T-cell (primary cell): Measurements from ENCODE around the gene BPNT1. TPM values are rescaled to one million over a fixed set of nuclear protein-coding genes. Genes with fewer than 3 reads are reported as not detected.

Experiments used
- ATAC-seq, 4 experiments: fragments of 200-7000 bp in 3 of 4; fragments of 150-1000 bp in 1 of 4; cut with Tn5 transposase; replicated peaks in 1 of 4; 1 replicate in 3 of 4; 2 replicates in 1 of 4; pipeline ENCODE4 v1.10.0; 2021; ENCODE audit warnings: moderate library complexity in 3 of 4, mild to moderate bottlenecking in 2 of 4, moderate number of reproducible peaks in 1 of 4
- CTCF ChIA-PET, 2 donors: fragments of 300-600 bp; sonication (Branson Sonifier 250); formaldehyde crosslinking; loops; one replicate each; lab custom pipeline; 2022; ENCODE audit warnings: antibody characterized with exemption in 2 of 2; lab: Charles Lee
- POLR2A ChIA-PET, 2 donors: fragments of 300-600 bp; sonication (Branson Sonifier 250); formaldehyde crosslinking; loops; one replicate each; lab custom pipeline; 2022; ENCODE audit warnings: antibody characterized with exemption in 2 of 2; lab: Charles Lee
- DNase-seq, 35 experiments: peaks; one replicate each; pipeline versions ENCODE4 v3.0.0 to v3.0.0-alpha.2; 2013 to 2023
- H3K27ac ChIP-seq: one replicate; pipeline ENCODE4 v1.5.1; 2013; ENCODE audit warnings: low read length
- H3K27me3 ChIP-seq, 2 experiments: replicated peaks in 1 of 2; 1 replicate in 1 of 2; 2 replicates in 1 of 2; pipeline versions ENCODE4 v1.6.1 to v1.7.0; 2013; ENCODE audit warnings: low read length in 1 of 2, mixed read lengths in 1 of 2; ENCODE audit not compliant: control insufficient read depth in 2 of 2, insufficient read depth in 2 of 2; ENCODE audit errors: extremely low read depth in 1 of 2
- H3K36me3 ChIP-seq, 2 donors: 1 replicate in 1 of 2; 2 replicates in 1 of 2; pipeline versions ENCODE4 v1.6.1 to v1.7.0; 2013; ENCODE audit warnings: low read length in 1 of 2; ENCODE audit not compliant: control insufficient read depth in 2 of 2, insufficient read depth in 1 of 2; ENCODE audit errors: extremely low read depth in 1 of 2
- H3K4me1 ChIP-seq, 2 experiments: 1 replicate in 1 of 2; 2 replicates in 1 of 2; pipeline versions ENCODE4 v1.6.1 to v1.7.0; 2013; ENCODE audit warnings: low read length in 2 of 2, mixed read lengths in 1 of 2; ENCODE audit not compliant: insufficient read depth in 2 of 2, control insufficient read depth in 1 of 2; ENCODE audit errors: extremely low read depth in 1 of 2
- H3K4me3 ChIP-seq, 2 donors: 1 replicate in 1 of 2; 2 replicates in 1 of 2; pipeline versions ENCODE4 v1.5.1 to v1.7.0; 2013; ENCODE audit warnings: mild to moderate bottlenecking in 2 of 2, low read length in 1 of 2, moderate library complexity in 1 of 2; ENCODE audit not compliant: control insufficient read depth in 1 of 2; ENCODE audit errors: extremely low read depth in 1 of 2
- H3K9me3 ChIP-seq: 2 replicates; pipeline ENCODE4 v1.7.0; 2013
- H3K27ac Mint-ChIP-seq, 2 donors: one replicate each; pipeline ENCODE4 v1.8.0; 2020 to 2021; ENCODE audit warnings: mild to moderate bottlenecking in 2 of 2, mixed read lengths in 2 of 2
- H3K27me3 Mint-ChIP-seq, 2 donors: one replicate each; pipeline ENCODE4 v1.8.0; 2021 to 2022; ENCODE audit warnings: mixed read lengths in 2 of 2
- H3K36me3 Mint-ChIP-seq: one replicate; pipeline ENCODE4 v1.8.0; 2021; ENCODE audit warnings: mixed read lengths
- H3K4me1 Mint-ChIP-seq, 3 donors: one replicate each; pipeline ENCODE4 v1.8.0; 2020 to 2022; ENCODE audit warnings: mixed read lengths in 3 of 3, mild to moderate bottlenecking in 1 of 3
- H3K4me3 Mint-ChIP-seq, 3 donors: one replicate each; pipeline ENCODE4 v1.8.0; 2020 to 2022; ENCODE audit warnings: mild to moderate bottlenecking in 3 of 3, mixed read lengths in 3 of 3, moderate library complexity in 3 of 3
- H3K9me3 Mint-ChIP-seq, 3 donors: one replicate each; pipeline ENCODE4 v1.8.0; 2020 to 2022; ENCODE audit warnings: mixed read lengths in 3 of 3
- WGBS: methylation state at CpG from one replicate; pipeline ENCODE4 v1.1.5; 2013; ENCODE audit warnings: missing lambda C conversion rate; ENCODE audit not compliant: insufficient coverage; 5-methylcytosine and 5-hydroxymethylcytosine counted together
- total RNA-seq, 35 experiments: library from RNA in 6 of 35; stranded (reverse) in 6 of 35; fragments of 120-200 nt in 1 of 35; gene quantifications; one replicate each; pipeline versions ENCODE4 v1.2.1 to v1.2.4 and lab custom pipeline; 2013 to 2026

The BPNT1 gene
- total RNA-seq, 5 donors from 2014 or later (not counting 1 experiment from before 2014, with no cell fraction given) = 8.5 to 16.8 (median 14.3) TPM

GRCh38 chr1:220124542-220124941 is 35.0 kb upstream of the BPNT1 start:
- H3K27ac ChIP-seq = no peak overlapping the region
- peaks cover 0 to 4% (median 0%) of the 10 kb centered on the region in 3 donors for H3K9me3 Mint-ChIP-seq
- no peak for DNase-seq
- peak overlapping the region in 1 of 2 donors; percentile 46 for H3K27ac Mint-ChIP-seq
- 86% methylated on average over 1 of the region's 1 CpG for WGBS
- peaks cover 0 to 2% of the 10 kb centered on the region in 2 experiments for H3K4me1 ChIP-seq
- H3K4me3 Mint-ChIP-seq = no peak overlapping the region
- no peak overlapping the region for H3K4me3 ChIP-seq
- H3K4me1 Mint-ChIP-seq = peaks cover 3 to 13% (median 5%) of the 10 kb centered on the region in 3 donors
- H3K36me3 ChIP-seq = peaks cover 7 to 27% of the 10 kb centered on the region in 2 donors
- ATAC-seq = no peak
- no peaks in the 10 kb centered on the region for H3K27me3 ChIP-seq
- no peaks in the 10 kb centered on the region for H3K27me3 Mint-ChIP-seq
- POLR2A ChIA-PET = interaction anchor here in 1 of 2 donors (0.5 to 0.6 kb wide), 2 partner anchors 12 kb away, joined by 4 to 10 read pairs; no protein-coding TSS in a partner anchor
- H3K9me3 ChIP-seq = no peaks in the 10 kb centered on the region
- H3K36me3 Mint-ChIP-seq = peaks cover 39% of the 10 kb centered on the region
- CTCF ChIA-PET = interaction anchor here (0.7 to 2.3 kb wide), 5 partner anchors 11 to 1786 kb away, joined by 3 to 9 read pairs (median 4); no protein-coding TSS in a partner anchor

GRCh38 chr1:220123889-220124288 is 34.3 kb upstream of the BPNT1 start:
- Mint-ChIP-seq H3K4me1 (peaks cover 6 to 13% (median 8%) of the 10 kb centered on the region in 3 donors), H3K9me3 (no peaks in the 10 kb centered on the region), H3K27me3 (no peaks in the 10 kb centered on the region), H3K27ac (no peak overlapping the region), H3K36me3 (peaks cover 37% of the 10 kb centered on the region), H3K4me3 (no peak overlapping the region)
- H3K36me3 ChIP-seq = peaks cover 7 to 26% of the 10 kb centered on the region in 2 donors
- no peaks in the 10 kb centered on the region for H3K27me3 ChIP-seq
- no peak overlapping the region for H3K27ac ChIP-seq
- ATAC-seq (no peak), DNase-seq (peak in 6 of 35 experiments; percentile 1 to 24 (median 4))
- POLR2A ChIA-PET = interaction anchor here in 1 of 2 donors (0.5 kb wide), 1 partner anchor 11 kb away, joined by 4 read pairs; no protein-coding TSS in a partner anchor
- CTCF ChIA-PET = interaction anchor here (0.7 to 2.3 kb wide), 5 partner anchors 11 to 1785 kb away, joined by 3 to 9 read pairs (median 4); no protein-coding TSS in a partner anchor
- no peak overlapping the region for H3K4me3 ChIP-seq
- H3K9me3 ChIP-seq = no peaks in the 10 kb centered on the region
- H3K4me1 ChIP-seq = peaks cover 0 to 2% of the 10 kb centered on the region in 2 experiments

- ATAC-seq (no peak), DNase-seq (no peak)
- POLR2A ChIA-PET = no interaction called here
- Mint-ChIP-seq H3K27me3 (no peaks in the 10 kb centered on the region), H3K4me1 (peaks cover 7 to 13% (median 9%) of the 10 kb centered on the region in 3 donors), H3K27ac (no peak overlapping the region), H3K36me3 (peaks cover 31% of the 10 kb centered on the region), H3K9me3 (no peaks in the 10 kb centered on the region), H3K4me3 (no peak overlapping the region)
- Histone ChIP-seq H3K36me3 (peaks cover 7 to 20% of the 10 kb centered on the region in 2 donors), H3K27me3 (no peaks in the 10 kb centered on the region), H3K27ac (no peak overlapping the region), H3K9me3 (no peaks in the 10 kb centered on the region), H3K4me3 (no peak overlapping the region), H3K4me1 (peaks cover 0 to 2% of the 10 kb centered on the region in 2 experiments)
- CTCF ChIA-PET = no interaction called here
Observed at GRCh38 chr1:220123066-220123465, 33.5 kb upstream of the BPNT1 start.

DNA sequence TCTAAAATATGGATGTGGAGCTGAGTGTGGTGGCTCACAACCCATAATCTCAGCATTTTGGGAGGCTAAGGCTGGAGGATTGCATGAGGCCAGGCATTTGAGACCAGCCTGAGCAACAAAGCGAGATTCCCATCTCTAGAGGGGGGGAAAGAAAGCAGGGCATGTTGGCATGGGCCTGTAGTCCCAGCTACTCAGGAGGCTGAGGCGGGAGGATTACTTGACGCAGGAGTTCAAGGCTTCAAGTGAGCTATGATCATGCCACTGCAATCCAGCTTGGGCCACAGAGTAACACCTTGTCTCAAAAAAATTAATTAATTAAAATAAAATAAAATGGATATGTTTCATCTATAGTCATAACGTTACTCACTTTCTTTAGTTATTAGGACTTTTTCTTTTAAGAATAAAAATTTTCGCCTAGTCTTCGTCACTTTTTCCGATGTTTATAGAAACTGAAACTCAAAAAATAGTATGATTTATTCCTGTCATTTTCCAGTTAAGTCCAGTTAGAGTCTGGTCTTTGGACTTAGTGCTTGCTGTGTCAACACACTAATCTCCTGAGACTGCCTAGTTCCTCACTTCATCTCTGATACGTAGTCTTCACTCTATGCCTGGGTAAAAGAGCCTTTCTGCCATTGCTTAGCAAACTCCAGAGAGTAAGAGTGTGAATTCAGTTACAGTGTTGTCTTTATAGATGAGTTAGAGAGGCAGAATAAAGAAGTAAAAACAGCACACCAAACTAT is 32.4 kb upstream of the BPNT1 start:
- H3K4me1 Mint-ChIP-seq = peaks cover 7 to 13% (median 9%) of the 10 kb centered on the region in 3 donors
- H3K9me3 Mint-ChIP-seq = no peaks in the 10 kb centered on the region
- no peak overlapping the region for H3K4me3 Mint-ChIP-seq
- H3K27ac ChIP-seq = no peak overlapping the region
- DNase-seq (no peak), ATAC-seq (no peak)
- H3K27me3 Mint-ChIP-seq = no peaks in the 10 kb centered on the region
- no peak overlapping the region for H3K27ac Mint-ChIP-seq
- POLR2A ChIA-PET = no interaction called here
- no peak overlapping the region for H3K4me3 ChIP-seq
- no peaks in the 10 kb centered on the region for H3K9me3 ChIP-seq
- 100% methylated on average over 1 of the region's 8 CpGs for WGBS
- peaks cover 28% of the 10 kb centered on the region for H3K36me3 Mint-ChIP-seq
- CTCF ChIA-PET = interaction anchor here (0.6 to 1.4 kb wide), 6 partner anchors 15 to 175 kb away, joined by 3 to 4 read pairs (median 3); partner anchors contain the start of gene IARS2 (in 1 of the 2)
- H3K27me3 ChIP-seq = no peaks in the 10 kb centered on the region
- H3K36me3 ChIP-seq = peaks cover 7 to 13% of the 10 kb centered on the region in 2 donors
- peaks cover 0 to 2% of the 10 kb centered on the region in 2 experiments for H3K4me1 ChIP-seq

- Histone ChIP-seq H3K27me3 (no peaks in the 10 kb centered on the region), H3K36me3 (peaks cover 7 to 32% of the 10 kb centered on the region in 2 donors), H3K4me3 (no peak overlapping the region), H3K27ac (no peak overlapping the region), H3K4me1 (peaks cover 0 to 2% of the 10 kb centered on the region in 2 experiments), H3K9me3 (no peaks in the 10 kb centered on the region)
- CTCF ChIA-PET = no interaction called here
- no peak for DNase-seq
- H3K9me3 Mint-ChIP-seq = no peaks in the 10 kb centered on the region
- POLR2A ChIA-PET = no interaction called here
- no peaks in the 10 kb centered on the region for H3K27me3 Mint-ChIP-seq
- WGBS = 100% methylated on average over 5 of the region's 6 CpGs
- no peak overlapping the region for H3K4me3 Mint-ChIP-seq
- no peak overlapping the region for H3K27ac Mint-ChIP-seq
- H3K36me3 Mint-ChIP-seq = peaks cover 20% of the 10 kb centered on the region
- no peak for ATAC-seq
- peaks cover 6 to 10% (median 8%) of the 10 kb centered on the region in 3 donors for H3K4me1 Mint-ChIP-seq
Observed at GRCh38 chr1:220119043-220119512, 29.5 kb upstream of the BPNT1 start.

- no peak overlapping the region for H3K4me3 ChIP-seq
- H3K27me3 Mint-ChIP-seq = no peaks in the 10 kb centered on the region
- H3K4me1 Mint-ChIP-seq = peaks cover 7 to 8% (median 8%) of the 10 kb centered on the region in 3 donors
- H3K36me3 Mint-ChIP-seq = peaks cover 34% of the 10 kb centered on the region
- H3K9me3 ChIP-seq = no peaks in the 10 kb centered on the region
- H3K9me3 Mint-ChIP-seq = no peaks in the 10 kb centered on the region
- H3K4me1 ChIP-seq = no peaks in the 10 kb centered on the region
- peak overlapping the region in 1 of 3 donors; percentile 24 for H3K4me3 Mint-ChIP-seq
- ATAC-seq (peak; percentile 52 to 65 (median 58)), DNase-seq (peak in 20 of 35 experiments; percentile 3 to 71 (median 19))
- H3K27me3 ChIP-seq = no peaks in the 10 kb centered on the region
- peaks cover 13 to 55% of the 10 kb centered on the region in 2 donors for H3K36me3 ChIP-seq
- H3K27ac ChIP-seq = no peak overlapping the region
- ChIA-PET POLR2A (interaction anchor here in 1 of 2 donors (0.7 kb wide), 1 partner anchor 23 kb away, joined by 5 read pairs; no protein-coding TSS in a partner anchor), CTCF (interaction anchor here (0.6 to 2.1 kb wide), 13 partner anchors 8 to 122 kb away, joined by 3 to 9 read pairs (median 4); partner anchors contain the start of gene BPNT1 (in 1 of the 2))
- H3K27ac Mint-ChIP-seq = no peak overlapping the region
- WGBS = no CpG with 5 or more reads among the region's 5 CpGs
Observed at GRCh38 chr1:220113136-220113695, 23.6 kb upstream of the BPNT1 start.
